ENCODE data around the gene VEZF1. TPM values are rescaled to one million over a fixed set of nuclear protein-coding genes. Genes with fewer than 3 reads are reported as not detected.

VEZF1 gene
- total and polyA plus RNA-seq, 2 experiments from 2014 or later: 32.2 to 51.9 TPM

DNA sequence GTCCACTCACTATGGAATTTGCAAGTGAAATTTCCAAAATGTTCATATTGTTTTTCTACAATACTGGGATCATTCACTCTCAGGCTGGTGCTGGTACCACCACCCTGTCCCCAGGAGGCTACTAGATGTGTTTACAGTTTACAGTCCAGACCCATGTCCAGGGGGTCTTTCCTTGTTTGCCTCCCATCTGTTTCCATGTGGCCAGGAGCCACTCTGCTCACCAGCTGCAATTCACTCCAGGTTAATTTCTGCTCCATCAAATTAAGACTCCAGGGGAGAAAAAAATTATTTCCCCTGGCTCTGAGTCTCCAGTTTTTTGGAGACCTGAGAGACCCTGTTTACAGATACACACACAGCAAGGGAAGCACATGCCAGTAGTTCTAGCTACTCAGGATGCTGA is 31.5 kb upstream of the VEZF1 start:
- Histone ChIP-seq H3F3A (ENCODE audit: insufficient read depth) (no peaks in the 10 kb centered on the region), H3K9me2 (ENCODE audit: insufficient read depth) (no peaks in the 10 kb centered on the region), H3K4me1 (ENCODE audit: insufficient read depth) (no peaks in the 10 kb centered on the region), H4K20me1 (ENCODE audit: insufficient read depth) (no peaks in the 10 kb centered on the region), H3K36me3 (ENCODE audit: low read depth) (no peaks in the 10 kb centered on the region), H3K4me3 (no peak overlapping the region), H3K4me2 (ENCODE audit: unreplicated experiment) (no peak overlapping the region), H3K27ac (no peak overlapping the region), H3K27me3 (replicated peaks; ENCODE audit: insufficient read depth) (no peaks in the 10 kb centered on the region), H2AFZ (no peak overlapping the region), H3K9ac (no peak overlapping the region), H3K79me2 (ENCODE audit: insufficient read depth) (no peaks in the 10 kb centered on the region), H3K9me3 (ENCODE audit: low read depth) (no peaks in the 10 kb centered on the region)
- no peak for DNase-seq
- in situ Hi-C loops (cut with MboI): loop anchor here (10.0 kb wide), 1 partner anchor 85 kb away; no protein-coding TSS in a partner anchor
- TF ChIP-seq EZH2phosphoT487 (IDR thresholded peaks at IDR 0.05; ENCODE audit: insufficient read depth, low read depth) (no peak), EZH2 (IDR thresholded peaks at IDR 0.05; ENCODE audit: insufficient read depth, poor library complexity, severe bottlenecking) (no peak)

DNA sequence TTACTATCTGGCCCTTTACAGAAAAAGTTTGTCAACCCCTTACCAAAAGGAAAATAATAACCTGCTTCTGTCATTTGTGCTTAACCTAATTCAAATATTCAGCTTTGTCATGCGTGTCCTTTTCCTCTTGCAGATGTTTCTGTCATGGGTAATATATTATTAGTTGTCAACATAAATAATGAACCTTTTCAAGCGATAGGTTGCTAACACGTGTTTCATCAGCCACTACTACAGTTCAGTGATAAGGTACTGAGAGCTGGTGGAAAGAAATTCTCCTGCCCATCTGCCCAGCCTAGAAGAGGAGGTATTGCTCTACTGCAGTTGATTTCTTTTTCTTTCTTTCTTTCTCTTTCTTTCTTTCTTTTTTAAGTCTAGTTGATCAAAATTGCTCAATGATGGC is 31.0 kb upstream of the VEZF1 start:
- in situ Hi-C loops (cut with MboI): loop anchor here (10.0 kb wide), 1 partner anchor 86 kb away; no protein-coding TSS in a partner anchor
- TF ChIP-seq EZH2phosphoT487 (IDR thresholded peaks at IDR 0.05; ENCODE audit: insufficient read depth, low read depth): no peak
- TF ChIP-seq EZH2 (IDR thresholded peaks at IDR 0.05; ENCODE audit: insufficient read depth, poor library complexity, severe bottlenecking): no peak
- Histone ChIP-seq H3K79me2 (ENCODE audit: insufficient read depth) (no peaks in the 10 kb centered on the region), H3K4me1 (ENCODE audit: insufficient read depth) (no peaks in the 10 kb centered on the region), H3K27me3 (replicated peaks; ENCODE audit: insufficient read depth) (no peaks in the 10 kb centered on the region), H4K20me1 (ENCODE audit: insufficient read depth) (no peaks in the 10 kb centered on the region), H3K27ac (no peak overlapping the region), H3F3A (ENCODE audit: insufficient read depth) (no peaks in the 10 kb centered on the region), H2AFZ (no peak overlapping the region), H3K36me3 (ENCODE audit: low read depth) (no peaks in the 10 kb centered on the region), H3K9me3 (ENCODE audit: low read depth) (no peaks in the 10 kb centered on the region), H3K9ac (no peak overlapping the region), H3K9me2 (ENCODE audit: insufficient read depth) (no peaks in the 10 kb centered on the region), H3K4me3 (no peak overlapping the region), H3K4me2 (ENCODE audit: unreplicated experiment) (no peak overlapping the region)
- 92 to 95% methylated on average over 3 of the region's 3 CpGs for WGBS, 2 experiments (ENCODE audit: low coverage in 1 of 2, low lambda C conversion rate in 2 of 2, missing lambda C conversion rate in 2 of 2)
- no peak for DNase-seq

DNA sequence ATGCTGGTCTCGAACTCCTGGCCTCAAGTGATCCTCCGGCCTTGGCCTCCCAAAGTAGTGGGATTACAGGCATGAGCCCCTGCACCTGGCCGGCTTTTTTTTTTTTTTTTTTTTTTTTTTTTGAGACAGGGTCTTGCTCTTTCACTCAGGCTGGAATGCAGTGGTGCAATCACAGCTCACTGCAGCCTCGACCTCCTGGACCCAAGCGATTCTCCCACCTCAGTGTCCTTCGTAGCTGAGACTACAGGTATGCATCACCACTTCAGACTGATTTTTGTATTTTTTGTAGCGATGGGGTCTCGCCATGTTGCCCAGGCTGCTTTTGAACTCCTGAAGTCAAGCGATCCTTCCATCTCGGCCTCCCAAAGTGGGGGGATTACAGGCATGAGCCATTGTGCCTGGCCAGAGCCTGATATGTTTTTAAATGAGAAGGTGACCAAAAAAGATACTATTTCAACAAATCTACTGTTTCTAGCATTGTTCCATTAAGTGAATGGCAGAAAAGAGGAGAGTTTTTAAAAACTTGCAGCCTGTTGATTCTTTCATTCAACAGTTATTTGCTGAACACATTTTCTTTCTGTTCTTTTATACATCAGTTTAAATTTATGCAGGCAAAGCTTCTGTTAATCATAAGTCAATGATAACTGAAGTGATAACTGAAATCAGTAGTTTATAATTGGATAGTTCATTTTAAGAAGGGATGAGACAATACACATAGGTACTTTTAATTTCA is 22.2 kb upstream of the VEZF1 start:
- H3K9me2 ChIP-seq (ENCODE audit: insufficient read depth): no peaks in the 10 kb centered on the region
- peaks cover 4% of the 10 kb centered on the region for H3K4me1 ChIP-seq (ENCODE audit: insufficient read depth)
- in situ Hi-C loops (cut with MboI): loop anchor here (10.0 kb wide), 1 partner anchor 95 kb away; no protein-coding TSS in a partner anchor
- H3K27me3 ChIP-seq (replicated peaks; ENCODE audit: insufficient read depth): no peaks in the 10 kb centered on the region
- peaks cover 11% of the 10 kb centered on the region; the same call in 1 of the 2 replicates for H3F3A ChIP-seq (ENCODE audit: insufficient read depth)
- H3K36me3 ChIP-seq (ENCODE audit: low read depth): peaks cover under 1% of the 10 kb centered on the region
- H3K9ac ChIP-seq: no peak overlapping the region
- no peak overlapping the region for H3K27ac ChIP-seq
- DNase-seq: no peak
- no peak overlapping the region for H3K4me2 ChIP-seq (ENCODE audit: unreplicated experiment)
- no peaks in the 10 kb centered on the region for H3K9me3 ChIP-seq (ENCODE audit: low read depth)
- H4K20me1 ChIP-seq (ENCODE audit: insufficient read depth): peaks cover 4% of the 10 kb centered on the region
- H2AFZ ChIP-seq: no peak overlapping the region
- H3K79me2 ChIP-seq (ENCODE audit: insufficient read depth): peaks cover 34% of the 10 kb centered on the region
- no peak for TF ChIP-seq EZH2phosphoT487 (IDR thresholded peaks at IDR 0.05; ENCODE audit: insufficient read depth, low read depth)
- TF ChIP-seq EZH2 (IDR thresholded peaks at IDR 0.05; ENCODE audit: insufficient read depth, poor library complexity, severe bottlenecking): no peak
- H3K4me3 ChIP-seq: no peak overlapping the region
- 96% methylated on average over 9 to 10 of the region's 10 CpGs for WGBS, 2 experiments (ENCODE audit: low coverage in 1 of 2, low lambda C conversion rate in 2 of 2, missing lambda C conversion rate in 2 of 2)

DNA sequence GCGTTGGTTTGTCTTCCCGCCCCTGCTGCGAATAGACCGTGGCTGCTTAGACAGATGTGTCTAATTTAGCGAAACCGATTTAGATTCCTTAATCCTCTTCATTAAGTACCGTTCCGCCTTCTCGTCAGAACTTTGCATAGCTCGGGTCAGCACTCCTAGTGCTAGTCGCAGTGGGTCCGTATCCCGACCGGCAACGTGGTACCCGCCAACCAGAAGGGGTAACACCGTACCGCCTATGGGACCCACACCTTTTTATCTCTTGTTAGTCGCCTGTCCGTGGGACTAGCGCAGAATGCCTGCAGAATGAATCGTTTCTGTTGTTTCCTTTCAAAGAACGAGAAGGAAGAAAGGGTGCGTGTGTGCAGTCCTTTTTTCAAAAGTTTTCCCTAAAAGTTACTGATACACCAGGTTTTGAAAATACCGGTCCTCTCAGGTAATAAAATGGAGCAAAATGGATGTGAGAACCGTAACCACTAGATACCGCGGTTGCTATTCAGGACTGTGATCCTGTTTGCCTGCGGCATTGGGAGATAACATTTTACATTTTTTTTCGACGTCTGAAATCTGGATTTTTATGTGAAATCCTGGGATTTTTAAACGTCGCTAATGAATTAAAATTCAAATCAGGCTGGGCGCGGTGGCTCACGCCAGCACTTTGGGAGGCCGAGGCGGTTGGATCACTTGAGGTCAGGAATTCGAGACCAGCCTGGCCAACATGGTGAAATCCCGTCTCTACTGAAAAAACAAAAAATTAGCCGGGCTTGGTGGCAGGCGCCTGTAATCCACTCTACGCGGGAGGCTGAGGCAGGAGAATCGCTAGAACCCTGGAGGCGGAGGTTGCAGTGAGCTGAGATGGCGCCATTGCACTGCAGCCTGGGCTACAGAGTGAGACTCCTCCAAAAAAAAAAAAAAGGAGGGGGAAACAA is 20.0 kb upstream of the VEZF1 start:
- Histone ChIP-seq H3K36me3 (ENCODE audit: low read depth) (peaks cover 23% of the 10 kb centered on the region), H3K9ac (peak overlapping the region; percentile 98), H3K9me2 (ENCODE audit: insufficient read depth) (no peaks in the 10 kb centered on the region), H3K27me3 (replicated peaks; ENCODE audit: insufficient read depth) (no peaks in the 10 kb centered on the region), H4K20me1 (ENCODE audit: insufficient read depth) (peaks cover 20% of the 10 kb centered on the region), H3K4me3 (peak overlapping the region; percentile 99), H3K9me3 (ENCODE audit: low read depth) (no peaks in the 10 kb centered on the region), H3K4me2 (ENCODE audit: unreplicated experiment) (peak overlapping the region; percentile 98), H3F3A (ENCODE audit: insufficient read depth) (peaks cover 30% of the 10 kb centered on the region), H3K27ac (peak overlapping the region; percentile 92), H2AFZ (peak overlapping the region; percentile 90), H3K79me2 (ENCODE audit: insufficient read depth) (peaks cover 55% of the 10 kb centered on the region), H3K4me1 (ENCODE audit: insufficient read depth) (peaks cover 26% of the 10 kb centered on the region)
- TF ChIP-seq EZH2 (IDR thresholded peaks at IDR 0.05; ENCODE audit: insufficient read depth, poor library complexity, severe bottlenecking): no peak
- no peak for TF ChIP-seq EZH2phosphoT487 (IDR thresholded peaks at IDR 0.05; ENCODE audit: insufficient read depth, low read depth)
- in situ Hi-C loops (cut with MboI): no loop called here
- 4% methylated on average over 47 of the region's 47 CpGs for WGBS, 2 experiments (ENCODE audit: low coverage in 1 of 2, low lambda C conversion rate in 2 of 2, missing lambda C conversion rate in 2 of 2)
- peak; percentile 56 for DNase-seq

All from GM23248 (cell line).